ENCODE data around the gene NTN4.
A peak's percentile ranks its signal among the peaks of the same experiment; 100 is the strongest.
"Not testable (repeated sequence)": the region's sequence is repeated elsewhere in the genome, so short reads cannot be mapped to it uniquely, and the experiment has no call there.

NTN4 gene

GRCh38 chr12:95790033-95790916 is at the start of gene NTN4:
Gene NTN4 (minus strand): TSS chr12:95790764. CDS start chr12:95790309, 455 bp downstream.
- DNase-seq = no peak

- DNase-seq = no peak
Measured at GRCh38 chr12:95838125-95838524, 47.6 kb upstream of the NTN4 start.

GRCh38 chr12:95837240-95838038 is 46.9 kb upstream of the NTN4 start:
- DNase-seq = no peak

GRCh38 chr12:95836630-95837239 is 46.2 kb upstream of the NTN4 start:
- no peak for DNase-seq

- DNase-seq = no peak
Measured at GRCh38 chr12:95836185-95836609, 45.6 kb upstream of the NTN4 start.

GRCh38 chr12:95834572-95834971 is 44.0 kb upstream of the NTN4 start:
- no peak for DNase-seq

- no peak for DNase-seq
Measured at GRCh38 chr12:95830335-95831089, 39.9 kb upstream of the NTN4 start.

GRCh38 chr12:95829395-95829794 is 38.8 kb upstream of the NTN4 start:
- DNase-seq = no peak

- DNase-seq = peak in 1 of 2 experiments; percentile 26
Measured at GRCh38 chr12:95820096-95820703, 29.6 kb upstream of the NTN4 start.

GRCh38 chr12:95815632-95816212 is 25.2 kb upstream of the NTN4 start:
- peak in 1 of 2 experiments; percentile 12 for DNase-seq

GRCh38 chr12:95812155-95812554 is 21.6 kb upstream of the NTN4 start:
- DNase-seq = not testable (repeated sequence)

GRCh38 chr12:95810411-95810810 is 19.8 kb upstream of the NTN4 start:
- no peak for DNase-seq

- no peak for DNase-seq
Measured at GRCh38 chr12:95809000-95809680, 18.6 kb upstream of the NTN4 start.

GRCh38 chr12:95808146-95808545 is 17.6 kb upstream of the NTN4 start:
- no peak for DNase-seq

- no peak for DNase-seq
Measured at GRCh38 chr12:95805864-95806671, 15.5 kb upstream of the NTN4 start.

- DNase-seq = no peak
Measured at GRCh38 chr12:95804291-95804690, 13.7 kb upstream of the NTN4 start.

GRCh38 chr12:95803817-95804216 is 13.3 kb upstream of the NTN4 start:
- no peak for DNase-seq

GRCh38 chr12:95802482-95803270 is 12.1 kb upstream of the NTN4 start:
- no peak for DNase-seq

GRCh38 chr12:95796982-95797289 is 6.4 kb upstream of the NTN4 start:
- DNase-seq = no peak

Measured in NCI-H1930 (cell line).